Measurements from ENCODE around the gene TTLL9.
"Not testable (repeated sequence)": the region's sequence is repeated elsewhere in the genome, so short reads cannot be mapped to it uniquely, and the experiment has no call there.

Gene TTLL9

GRCh38 chr20:31921480-31921879 is 51.0 kb downstream of the TTLL9 start:
- DNase-seq: not testable (repeated sequence)

- no peak for DNase-seq
These were observed 51.7 kb downstream of the TTLL9 start for GRCh38 chr20:31922181-31922580.

GRCh38 chr20:31922588-31922987 is 52.2 kb downstream of the TTLL9 start:
- no peak for DNase-seq

GRCh38 chr20:31923388-31924331 is 53.2 kb downstream of the TTLL9 start:
- no peak for DNase-seq

GRCh38 chr20:31924561-31924960 is 54.1 kb downstream of the TTLL9 start:
- no peak for DNase-seq

GRCh38 chr20:31925631-31926030 is 55.2 kb downstream of the TTLL9 start:
- DNase-seq: no peak

GRCh38 chr20:31926493-31926892 is 56.1 kb downstream of the TTLL9 start:
- no peak for DNase-seq

GRCh38 chr20:31927627-31928159 is 57.3 kb downstream of the TTLL9 start:
- DNase-seq: no peak

- DNase-seq: not testable (repeated sequence)
These were observed 59.2 kb downstream of the TTLL9 start for GRCh38 chr20:31929631-31930030.

GRCh38 chr20:31930779-31931178 is 60.3 kb downstream of the TTLL9 start:
- no peak for DNase-seq

- no peak for DNase-seq
These were observed 63.3 kb downstream of the TTLL9 start for GRCh38 chr20:31933698-31934097.

- DNase-seq: no peak
These were observed 64.1 kb downstream of the TTLL9 start for GRCh38 chr20:31934491-31934890.

- DNase-seq: no peak
These were observed 64.7 kb downstream of the TTLL9 start for GRCh38 chr20:31934968-31935764.

- no peak for DNase-seq
These were observed 66.0 kb downstream of the TTLL9 start for GRCh38 chr20:31936420-31936819.

- no peak for DNase-seq
These were observed 67.4 kb downstream of the TTLL9 start for GRCh38 chr20:31937820-31938219.

GRCh38 chr20:31939661-31940060 is 69.2 kb downstream of the TTLL9 start:
- DNase-seq: no peak

- DNase-seq: no peak
These were observed 72.6 kb downstream of the TTLL9 start for GRCh38 chr20:31943052-31943471.

GRCh38 chr20:31945319-31945718 is 74.9 kb downstream of the TTLL9 start:
- no peak for DNase-seq

GRCh38 chr20:31945785-31946184 is 75.4 kb downstream of the TTLL9 start:
- no peak for DNase-seq

GRCh38 chr20:31948008-31948407 is 77.6 kb downstream of the TTLL9 start:
- DNase-seq: no peak

- DNase-seq: no peak
These were observed 79.6 kb downstream of the TTLL9 start for GRCh38 chr20:31949877-31950646.

- no peak for DNase-seq
These were observed 80.7 kb downstream of the TTLL9 start for GRCh38 chr20:31951203-31951529.

All from COR-L47 (cell line).